Heart left ventricle (tissue), 16 donors: ENCODE data around the gene ZNF662. TPM values are rescaled to one million over a fixed set of nuclear protein-coding genes. Genes with fewer than 3 reads are reported as not detected.

Source experiments
- ATAC-seq, 4 donors: fragments of 200-7000 bp; cut with Tn5 transposase; one replicate each; pipeline ENCODE4 v1.9.1; 2020 to 2022; ENCODE audit warnings: moderate library complexity in 4 of 4, mild to moderate bottlenecking in 3 of 4, moderate number of reproducible peaks in 1 of 4
- DNase-seq, 5 donors: peaks; one replicate each; pipeline ENCODE4 v3.0.0-alpha.2; 2020
- H3K27ac ChIP-seq, 12 donors: fragments of 200-600 bp; sonication (generic) in 4 of 12; one replicate each; pipeline versions ENCODE4 v1.5.0 to v1.8.0; 2016 to 2022; ENCODE audit warnings: mild to moderate bottlenecking in 2 of 12
- H3K27me3 ChIP-seq, 9 donors: fragments of 200-600 bp; sonication (generic) in 2 of 9; one replicate each; pipeline versions ENCODE4 v1.5.1 to v1.8.0; 2016 to 2022; ENCODE audit warnings: mild to moderate bottlenecking in 3 of 9
- H3K36me3 ChIP-seq, 9 donors: fragments of 200-600 bp; sonication (generic) in 2 of 9; one replicate each; pipeline versions ENCODE4 v1.5.0 to v1.8.0; 2018 to 2022; ENCODE audit warnings: mild to moderate bottlenecking in 2 of 9
- H3K4me1 ChIP-seq, 12 donors: fragments of 200-600 bp; sonication (generic) in 4 of 12; one replicate each; pipeline versions ENCODE4 v1.5.0 to v1.8.0; 2016 to 2022; ENCODE audit warnings: mild to moderate bottlenecking in 3 of 12
- H3K4me3 ChIP-seq, 12 donors: fragments of 200-600 bp; sonication (generic) in 4 of 12; one replicate each; pipeline versions ENCODE4 v1.5.0 to v1.8.0; 2017 to 2022; ENCODE audit warnings: mild to moderate bottlenecking in 9 of 12, moderate library complexity in 4 of 12
- H3K9me3 ChIP-seq, 12 donors: fragments of 200-600 bp; sonication (generic) in 4 of 12; one replicate each; pipeline versions ENCODE4 v1.5.0 to v1.8.0; 2016 to 2022; ENCODE audit warnings: mild to moderate bottlenecking in 1 of 12
- CTCF ChIP-seq, 12 donors: fragments of 200-600 bp; sonication (generic) in 4 of 12; IDR thresholded peaks; one replicate each; pipeline versions ENCODE4 v1.5.0 to v1.8.0; 2018 to 2022; ENCODE audit warnings: antibody characterized with exemption in 12 of 12, mild to moderate bottlenecking in 5 of 12
- POLR2A ChIP-seq, 2 donors: fragments of 450-650 bp; IDR thresholded peaks; one replicate each; pipeline ENCODE4 v1.6.1; 2017; ENCODE audit warnings: antibody characterized with exemption in 2 of 2, mild to moderate bottlenecking in 2 of 2, moderate library complexity in 2 of 2
- WGBS, 4 donors: extraction: QIAGEN DNeasy Blood & Tissue Kit in 2 of 4; methylation state at CpG; one replicate each; pipeline versions ENCODE4 v1.1.5 to v1.1.7; 2013 to 2018; 5-methylcytosine and 5-hydroxymethylcytosine counted together
- intact Hi-C, 10 donors: fragments of 100-400 bp; cut with DNase I; formaldehyde crosslinking; loops; one replicate each; pipeline versions ENCODE4 v1.11.1 to v1.14.2; 2022
- polyA plus RNA-seq, 2 donors: library from polyadenylated mRNA; stranded (reverse); fragments of 200-250 nt; gene quantifications; one replicate each; pipeline ENCODE4 v1.2.3, GENCODE V29; 2013
- total RNA-seq, 9 donors: library from RNA; depleted of rRNA in 2 of 9; stranded (reverse); fragments of >200 nt in 2 of 9; fragmentation: NEBNext Ultra II Directional in 3 of 9; extraction: Animal tissue kit (Norgen Biotek cat#: 25700) in 3 of 9; gene quantifications; one replicate each; pipeline versions ENCODE4 v1.1.0 to v1.2.4, GENCODE V29; 2016 to 2023
- donor health status: ischemic (EF 13 %, LVEDD 7.1; RV severe dilation, severe dysfunction).
- donor health status: healthy with polysubstance abuse.
- donor health status: DM: no; HTN: yes; CAD: no.
- donor health status: DM: no; HTN: no; CAD: no.
- donor health status: ischemic (EF 25% LVEDD 6.9; RV normal size, moderate dysfunction).
- donor health status: ischemic (EF 25% LVEDD 5.7; RV mildly dilated, moderate dysfunction).
- donor health status: healthy.
- donor health status: DM: yes; HTN: yes; CAD: no.
- donor health status: ischemic (EF 35%, LVEDD 5.7; RV mildly dilated, moderate dysfunction).
- donor health status: nonischemic (EF 11% LVEDD 7.7; RV severe dilation, severe dysfunction).
- donor health status: DM: yes; HTN: yes; CAD: no.
- donor health status: PGD.
- donor health status: ischemic (EF 29% LVEDD 5.4; RV normal size, mild dysfunction).
- donor health status: nonischemic (EF 23%, LVEDD 6.1; RV moderate dilation, normal function).

The ZNF662 gene
- total and polyA plus RNA-seq, 11 donors: 0.76 to 11.1 (median 3.7) TPM

GRCh38 chr3:42946050-42946449 is 40.1 kb downstream of the ZNF662 start:
- Histone ChIP-seq H3K4me1 (no peaks in the 10 kb centered on the region), H3K27ac (no peak overlapping the region), H3K4me3 (no peak overlapping the region), H3K9me3 (no peaks in the 10 kb centered on the region), H3K27me3 (no peaks in the 10 kb centered on the region), H3K36me3 (peaks cover 0 to 8% (median 0%) of the 10 kb centered on the region in 9 donors)
- intact Hi-C loops: no loop called here
- DNase-seq (no peak), ATAC-seq (no peak)
- TF ChIP-seq CTCF (IDR thresholded peaks at IDR 0.05) (no peak), POLR2A (IDR thresholded peaks at IDR 0.05) (no peak)
- 81 to 89% (median 86%) methylated on average over 5 of the region's 5 CpGs for WGBS, 4 donors

- no peak for ATAC-seq
- intact Hi-C loops: no loop called here
- TF ChIP-seq CTCF (IDR thresholded peaks at IDR 0.05) (no peak), POLR2A (IDR thresholded peaks at IDR 0.05) (no peak)
- Histone ChIP-seq H3K27me3 (no peaks in the 10 kb centered on the region), H3K9me3 (no peaks in the 10 kb centered on the region), H3K4me3 (no peak overlapping the region), H3K27ac (no peak overlapping the region), H3K4me1 (peaks cover 0 to 6% (median 0%) of the 10 kb centered on the region in 12 donors), H3K36me3 (no peaks in the 10 kb centered on the region)
- WGBS, 4 donors: 70 to 82% (median 76%) methylated on average over 3 of the region's 3 CpGs
- no peak for DNase-seq
Measured at GRCh38 chr3:42957573-42957972, 51.6 kb downstream of the ZNF662 start.

GRCh38 chr3:42960282-42960681 is 54.3 kb downstream of the ZNF662 start:
- DNase-seq: no peak
- Histone ChIP-seq H3K36me3 (no peaks in the 10 kb centered on the region), H3K27ac (no peak overlapping the region), H3K27me3 (no peaks in the 10 kb centered on the region), H3K9me3 (no peaks in the 10 kb centered on the region), H3K4me1 (peaks cover 0 to 6% (median 0%) of the 10 kb centered on the region in 12 donors), H3K4me3 (no peak overlapping the region)
- no peak for ATAC-seq
- intact Hi-C loops: loop anchor here in 9 of 10 donors (2.0 to 10.0 kb wide), 8 partner anchors 125 to 1245 kb away; no protein-coding TSS in a partner anchor
- WGBS, 4 donors: 61 to 70% (median 68%) methylated on average over 5 of the region's 5 CpGs
- no peak for TF ChIP-seq CTCF (IDR thresholded peaks at IDR 0.05)
- TF ChIP-seq POLR2A (IDR thresholded peaks at IDR 0.05): no peak

- H3K27ac ChIP-seq: no peak overlapping the region
- intact Hi-C loops: loop anchor here in 9 of 10 donors (1.0 to 10.0 kb wide), 9 partner anchors 124 to 1244 kb away; no protein-coding TSS in a partner anchor
- no peaks in the 10 kb centered on the region for H3K27me3 ChIP-seq
- TF ChIP-seq CTCF (IDR thresholded peaks at IDR 0.05) (no peak), POLR2A (IDR thresholded peaks at IDR 0.05) (no peak)
- 89 to 93% (median 91%) methylated on average over 1 of the region's 1 CpG for WGBS, 4 donors
- ATAC-seq (no peak), DNase-seq (no peak)
- H3K4me3 ChIP-seq: no peak overlapping the region
- no peaks in the 10 kb centered on the region for H3K36me3 ChIP-seq
- no peaks in the 10 kb centered on the region for H3K9me3 ChIP-seq
- peaks cover 0 to 6% (median 0%) of the 10 kb centered on the region in 12 donors for H3K4me1 ChIP-seq
Measured at GRCh38 chr3:42960786-42961185, 54.8 kb downstream of the ZNF662 start.
